ENCODE results near the gene MLLT11. TPM values are rescaled to one million over a fixed set of nuclear protein-coding genes. Genes with fewer than 3 reads are reported as not detected.
A peak's percentile ranks its signal among the peaks of the same experiment; 100 is the strongest.

The MLLT11 gene
- total and polyA plus RNA-seq, 7 donors, result 1.2 to 35.8 (median 4.0) TPM

DNA sequence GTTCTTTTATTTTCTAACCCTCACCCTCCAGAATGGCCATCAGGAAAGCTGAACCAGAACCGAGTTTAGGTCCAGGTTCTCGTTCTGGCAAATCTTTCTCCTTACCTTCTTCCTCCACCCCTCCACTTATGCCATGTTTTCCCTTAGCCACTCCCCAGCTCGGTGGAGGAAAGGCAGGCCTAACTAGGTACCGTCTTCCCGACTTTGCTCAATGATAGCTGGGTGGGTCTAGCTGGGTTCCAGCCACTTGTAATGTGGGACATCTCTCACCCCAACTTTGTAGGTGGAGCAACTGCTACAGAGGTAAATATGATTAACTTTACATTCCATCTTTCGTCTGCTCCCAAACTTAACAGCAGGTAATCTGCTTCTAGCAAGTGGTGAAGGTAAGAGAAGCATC is 23.2 kb upstream of the MLLT11 start:
- Histone ChIP-seq H3K4me3 (no peak overlapping the region), H3K27ac (no peak overlapping the region), H3K4me1 (no peaks in the 10 kb centered on the region), H3K36me3 (ENCODE audit: insufficient read depth in 1 of 2, low read depth in 1 of 2) (peaks cover 2 to 33% of the 10 kb centered on the region in 2 donors), H3K27me3 (ENCODE audit: insufficient read depth in 3 of 3, low read length in 2 of 3) (no peaks in the 10 kb centered on the region), H3K9me3 (no peaks in the 10 kb centered on the region)
- ATAC-seq, result no peak
- TF ChIP-seq, protein P1, sequence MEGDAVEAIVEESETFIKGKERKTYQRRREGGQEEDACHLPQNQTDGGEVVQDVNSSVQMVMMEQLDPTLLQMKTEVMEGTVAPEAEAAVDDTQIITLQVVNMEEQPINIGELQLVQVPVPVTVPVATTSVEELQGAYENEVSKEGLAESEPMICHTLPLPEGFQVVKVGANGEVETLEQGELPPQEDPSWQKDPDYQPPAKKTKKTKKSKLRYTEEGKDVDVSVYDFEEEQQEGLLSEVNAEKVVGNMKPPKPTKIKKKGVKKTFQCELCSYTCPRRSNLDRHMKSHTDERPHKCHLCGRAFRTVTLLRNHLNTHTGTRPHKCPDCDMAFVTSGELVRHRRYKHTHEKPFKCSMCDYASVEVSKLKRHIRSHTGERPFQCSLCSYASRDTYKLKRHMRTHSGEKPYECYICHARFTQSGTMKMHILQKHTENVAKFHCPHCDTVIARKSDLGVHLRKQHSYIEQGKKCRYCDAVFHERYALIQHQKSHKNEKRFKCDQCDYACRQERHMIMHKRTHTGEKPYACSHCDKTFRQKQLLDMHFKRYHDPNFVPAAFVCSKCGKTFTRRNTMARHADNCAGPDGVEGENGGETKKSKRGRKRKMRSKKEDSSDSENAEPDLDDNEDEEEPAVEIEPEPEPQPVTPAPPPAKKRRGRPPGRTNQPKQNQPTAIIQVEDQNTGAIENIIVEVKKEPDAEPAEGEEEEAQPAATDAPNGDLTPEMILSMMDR (IDR thresholded peaks at IDR 0.05), result no peak
- DNase-seq, result no peak
- intact Hi-C loops (cut with DNase I), result no loop called here
- WGBS, 3 donors, result 81 to 88% (median 87%) methylated on average over 6 of the region's 6 CpGs

DNA sequence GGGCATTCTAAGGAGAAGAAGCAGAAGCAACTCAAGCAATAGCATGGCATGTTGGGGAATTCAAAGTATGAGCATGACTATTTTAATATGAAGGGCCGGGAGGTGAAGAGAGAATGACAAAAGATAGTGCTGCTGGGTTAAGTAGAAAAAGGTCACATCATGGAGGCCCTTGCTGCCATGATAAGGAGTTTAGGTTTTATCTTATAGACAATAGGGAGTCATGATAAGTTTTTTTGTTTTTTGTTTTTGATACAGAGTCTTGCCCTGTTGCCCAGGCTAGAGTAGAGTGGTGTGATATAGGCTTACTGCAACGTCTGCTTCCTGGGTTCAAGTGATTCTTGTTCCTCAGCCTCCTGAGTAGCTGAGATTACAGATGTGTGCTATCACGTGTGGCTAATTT is 20.7 kb upstream of the MLLT11 start:
- no peak overlapping the region for H3K4me3 ChIP-seq
- no peak for ATAC-seq
- no peaks in the 10 kb centered on the region for H3K4me1 ChIP-seq
- WGBS, 3 donors, result 90 to 95% (median 90%) methylated on average over 3 of the region's 3 CpGs
- no peaks in the 10 kb centered on the region for H3K9me3 ChIP-seq
- TF ChIP-seq, protein P1 (IDR thresholded peaks at IDR 0.05), result no peak
- H3K27ac ChIP-seq, result no peak overlapping the region
- H3K36me3 ChIP-seq (ENCODE audit: insufficient read depth in 1 of 2, low read depth in 1 of 2), result peaks cover 5 to 13% of the 10 kb centered on the region in 2 donors
- no peaks in the 10 kb centered on the region for H3K27me3 ChIP-seq (ENCODE audit: insufficient read depth in 3 of 3, low read length in 2 of 3)
- DNase-seq, result no peak
- intact Hi-C loops (cut with DNase I), result no loop called here

DNA sequence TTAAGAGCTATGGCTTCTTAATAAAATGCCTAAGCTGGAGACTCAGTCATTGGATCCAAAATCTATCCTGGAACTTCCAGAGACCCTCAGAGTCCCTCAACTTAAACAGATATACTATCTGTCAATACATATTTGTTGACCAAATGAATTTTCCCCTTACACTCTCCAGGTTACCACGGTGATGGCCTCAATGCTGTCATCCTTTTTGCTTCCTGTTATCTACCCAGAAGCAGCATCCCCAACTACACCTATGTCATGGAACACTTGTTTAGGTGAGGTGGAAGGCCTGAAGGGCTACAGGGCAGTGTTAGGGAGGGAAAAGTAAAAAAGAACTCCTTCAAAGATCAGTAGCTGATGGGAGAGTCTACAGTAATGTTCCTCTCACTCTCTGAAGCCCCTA is 17.0 kb upstream of the MLLT11 start:
- WGBS, 3 donors, result 86 to 95% (median 94%) methylated on average over 1 of the region's 1 CpG
- no peaks in the 10 kb centered on the region for H3K4me1 ChIP-seq
- no peak overlapping the region for H3K27ac ChIP-seq
- H3K4me3 ChIP-seq, result no peak overlapping the region
- intact Hi-C loops (cut with DNase I), result no loop called here
- TF ChIP-seq, protein P1 (IDR thresholded peaks at IDR 0.05), result no peak
- H3K36me3 ChIP-seq (ENCODE audit: insufficient read depth in 1 of 2, low read depth in 1 of 2), result peaks cover 3 to 4% of the 10 kb centered on the region in 2 donors
- no peak for DNase-seq
- H3K27me3 ChIP-seq (ENCODE audit: insufficient read depth in 3 of 3, low read length in 2 of 3), result no peaks in the 10 kb centered on the region
- no peaks in the 10 kb centered on the region for H3K9me3 ChIP-seq
- no peak for ATAC-seq

DNA sequence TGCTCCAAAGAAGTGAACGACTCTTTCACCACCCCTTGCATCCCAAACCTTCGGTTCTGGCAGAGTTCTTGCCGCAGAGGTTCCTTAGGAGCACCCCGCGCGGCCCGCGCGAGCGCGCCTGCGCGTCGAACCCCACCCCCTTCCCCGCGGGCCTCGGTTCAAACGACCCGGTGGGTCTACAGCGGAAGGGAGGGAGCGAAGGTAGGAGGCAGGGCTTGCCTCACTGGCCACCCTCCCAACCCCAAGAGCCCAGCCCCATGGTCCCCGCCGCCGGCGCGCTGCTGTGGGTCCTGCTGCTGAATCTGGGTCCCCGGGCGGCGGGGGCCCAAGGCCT is 12.6 kb upstream of the MLLT11 start, which contains the start of gene C1orf56:
TSS of gene C1orf56 (plus strand) at position 161 of the 334 bp plus-strand sequence. CDS start at position 258, 97 bp downstream.
- peaks cover 18% of the 10 kb centered on the region for H3K4me1 ChIP-seq
- intact Hi-C loops (cut with DNase I), result no loop called here
- TF ChIP-seq, protein P1 (IDR thresholded peaks at IDR 0.05), result no peak

More for the DNA sequence above, 12.6 kb upstream of the MLLT11 start, which contains the start of gene C1orf56:
- 0 to 1% (median 0%) methylated on average over 25 to 29 of the region's 29 CpGs for WGBS, 3 donors
- ATAC-seq, result peak; percentile 65 to 86 (median 75)
- peak; percentile 70 to 84 for DNase-seq
- no peaks in the 10 kb centered on the region for H3K27me3 ChIP-seq (ENCODE audit: insufficient read depth in 3 of 3, low read length in 2 of 3)
- H3K27ac ChIP-seq, result peak within 1 kb of the TSS; percentile 87
- peak within 1 kb of the TSS; percentile 89 for H3K4me3 ChIP-seq
- H3K9me3 ChIP-seq, result no peaks in the 10 kb centered on the region
- peaks cover 7 to 33% of the 10 kb centered on the region in 2 donors for H3K36me3 ChIP-seq (ENCODE audit: insufficient read depth in 1 of 2, low read depth in 1 of 2)
